Gastrocnemius medialis (tissue), 4 donors: ENCODE results near the gene ADAM19. TPM values are rescaled to one million over a fixed set of nuclear protein-coding genes. Genes with fewer than 3 reads are reported as not detected.

ENCODE experiments used
- ATAC-seq, 2 donors: fragments of 150-250 bp; one replicate each; pipeline ENCODE4 v1.9.1; 2016
- DNase-seq, 2 donors: peaks; one replicate each; pipeline ENCODE4 v3.0.0-alpha.2; 2019
- H3K27ac ChIP-seq, 4 donors: fragments of 200-600 bp; sonication (generic); 1 replicate in 1 of 4; 2 replicates in 3 of 4; pipeline ENCODE4 v1.5.1; 2016 to 2018; ENCODE audit warnings: mild to moderate bottlenecking in 2 of 4, moderate library complexity in 1 of 4
- H3K27me3 ChIP-seq, 3 donors: fragments of 200-600 bp; sonication (generic) in 2 of 3; 1 replicate in 1 of 3; 2 replicates in 2 of 3; pipeline versions ENCODE4 v1.5.1 to v1.6.0; 2016 to 2019; ENCODE audit warnings: mild to moderate bottlenecking in 1 of 3, moderate library complexity in 1 of 3
- H3K36me3 ChIP-seq, 2 donors: fragments of 200-600 bp; sonication (generic) in 1 of 2; one replicate each; pipeline ENCODE4 v1.5.1; 2017 to 2018
- H3K4me1 ChIP-seq, 2 donors: fragments of 200-600 bp; sonication (generic) in 1 of 2; one replicate each; pipeline ENCODE4 v1.5.1; 2016 to 2017; ENCODE audit warnings: mild to moderate bottlenecking in 2 of 2
- H3K4me3 ChIP-seq, 4 donors: fragments of 200-600 bp; sonication (generic) in 3 of 4; 1 replicate in 1 of 4; 2 replicates in 3 of 4; pipeline ENCODE4 v1.5.1; 2016 to 2019; ENCODE audit warnings: mild to moderate bottlenecking in 2 of 4
- H3K9me3 ChIP-seq, 3 donors: fragments of 200-600 bp; sonication (generic) in 2 of 3; 1 replicate in 1 of 3; 2 replicates in 2 of 3; pipeline ENCODE4 v1.5.1; 2016 to 2019
- CTCF ChIP-seq, 5 experiments: fragments of 450-650 bp in 3 of 5; fragments of 200-600 bp in 2 of 5; sonication (generic) in 2 of 5; IDR thresholded peaks in 4 of 5; conservative IDR thresholded peaks in 1 of 5; 1 replicate in 4 of 5; 2 replicates in 1 of 5; pipeline ENCODE4 v1.5.1; 2016 to 2019; ENCODE audit warnings: antibody characterized with exemption in 5 of 5, mild to moderate bottlenecking in 3 of 5, moderate library complexity in 3 of 5
- POLR2A ChIP-seq, 2 donors: fragments of 450-650 bp; IDR thresholded peaks; one replicate each; pipeline ENCODE4 v1.6.1; 2017; ENCODE audit warnings: antibody characterized with exemption in 2 of 2, mild to moderate bottlenecking in 2 of 2, moderate library complexity in 2 of 2
- in situ Hi-C, 4 donors: fragments of 200-750 bp; cut with MboI; loops; one replicate each; pipeline versions ENCODE4 v1.15.0 to v1.8.0; 2017; ENCODE audit warnings: low sequenced_read_pairs in 4 of 4
- intact Hi-C: fragments of 100-400 bp; cut with DNase I; formaldehyde crosslinking; loops from one replicate; pipeline ENCODE4 v1.15.1; 2023; ENCODE audit warnings: low total_unique reads
- total RNA-seq, 4 donors: library from RNA; depleted of rRNA; stranded (reverse); fragments of >200 nt; gene quantifications; one replicate each; pipeline versions ENCODE4 v1.1.0 to v1.2.3, GENCODE V29; 2016

The ADAM19 gene
- total RNA-seq, 4 donors from 2014 or later: 0.39 to 0.97 (median 0.76) TPM

- TF ChIP-seq CTCF (IDR thresholded peaks at IDR 0.05 in 4 of 5, conservative IDR thresholded peaks at IDR 0.05 in 1 of 5) (no peak), POLR2A (IDR thresholded peaks at IDR 0.05) (no peak)
- Histone ChIP-seq H3K4me1 (peaks cover 44 to 52% of the 10 kb centered on the region in 2 donors), H3K9me3 (no peaks in the 10 kb centered on the region), H3K4me3 (peak overlapping the region; percentile 61 to 91 (median 75)), H3K36me3 (no peaks in the 10 kb centered on the region), H3K27ac (peak overlapping the region; percentile 56 to 75 (median 62)), H3K27me3 (no peaks in the 10 kb centered on the region)
- intact Hi-C loops (loop anchor here (5.0 kb wide), 3 partner anchors 42 to 158 kb away; partner anchors contain the start of gene THG1L), in situ Hi-C loops (no loop called here)
- ATAC-seq: no peak
- peak in 1 of 2 donors; percentile 22 for DNase-seq
Observed at GRCh38 chr5:157574456-157575380, 857 bp downstream of the ADAM19 start.

- Histone ChIP-seq H3K36me3 (no peaks in the 10 kb centered on the region), H3K9me3 (no peaks in the 10 kb centered on the region), H3K27me3 (no peaks in the 10 kb centered on the region), H3K27ac (peak overlapping the region; percentile 34 to 67 (median 60)), H3K4me1 (peaks cover 44 to 52% of the 10 kb centered on the region in 2 donors), H3K4me3 (peak overlapping the region in 3 of 4 donors; percentile 7 to 19 (median 7))
- ATAC-seq (peak; percentile 43 to 60), DNase-seq (peak in 1 of 2 donors; percentile 39)
- TF ChIP-seq CTCF (IDR thresholded peaks at IDR 0.05 in 4 of 5, conservative IDR thresholded peaks at IDR 0.05 in 1 of 5): no peak
- TF ChIP-seq POLR2A (IDR thresholded peaks at IDR 0.05): no peak
- in situ Hi-C loops (no loop called here), intact Hi-C loops (loop anchor here (5.0 kb wide), 3 partner anchors 39 to 161 kb away; partner anchors contain the start of gene THG1L)
Observed at GRCh38 chr5:157571357-157571827, 4.2 kb downstream of the ADAM19 start.

GRCh38 chr5:157570531-157571200, 4.9 kb downstream of the ADAM19 start:
- peaks cover 44 to 52% of the 10 kb centered on the region in 2 donors for H3K4me1 ChIP-seq
- no peak for ATAC-seq
- TF ChIP-seq CTCF (IDR thresholded peaks at IDR 0.05 in 4 of 5, conservative IDR thresholded peaks at IDR 0.05 in 1 of 5) (no peak), POLR2A (IDR thresholded peaks at IDR 0.05) (no peak)
- H3K27me3 ChIP-seq: no peaks in the 10 kb centered on the region
- peak overlapping the region in 3 of 4 donors; percentile 34 to 67 (median 61) for H3K27ac ChIP-seq
- no peaks in the 10 kb centered on the region for H3K36me3 ChIP-seq
- H3K4me3 ChIP-seq: no peak overlapping the region
- intact Hi-C loops: loop anchor here (5.0 kb wide), 3 partner anchors 38 to 162 kb away; partner anchors contain the start of gene THG1L
- H3K9me3 ChIP-seq: no peaks in the 10 kb centered on the region
- DNase-seq: no peak
- in situ Hi-C loops: no loop called here

GRCh38 chr5:157568720-157569119, 6.9 kb downstream of the ADAM19 start:
- in situ Hi-C loops (no loop called here), intact Hi-C loops (no loop called here)

More at GRCh38 chr5:157568720-157569119, 6.9 kb downstream of the ADAM19 start:
- Histone ChIP-seq H3K27me3 (no peaks in the 10 kb centered on the region), H3K9me3 (no peaks in the 10 kb centered on the region), H3K4me3 (no peak overlapping the region), H3K27ac (no peak overlapping the region), H3K36me3 (no peaks in the 10 kb centered on the region), H3K4me1 (peaks cover 35 to 48% of the 10 kb centered on the region in 2 donors)
- no peak for DNase-seq
- no peak for ATAC-seq
- TF ChIP-seq POLR2A (IDR thresholded peaks at IDR 0.05) (no peak), CTCF (IDR thresholded peaks at IDR 0.05 in 4 of 5, conservative IDR thresholded peaks at IDR 0.05 in 1 of 5) (no peak)
